Stimulated activated CD8-positive, alpha-beta memory T cell treated with anti-CD3 and anti-CD28 coated beads, Interleukin-15, amount 100 ng/mL, for 1 hour (primary cell): ENCODE measurements around the gene FAM72A.
"Not testable (repeated sequence)": the region's sequence is repeated elsewhere in the genome, so short reads cannot be mapped to it uniquely, and the experiment has no call there.

Source experiments
- DNase-seq: peaks from one replicate; pipeline ENCODE4 v3.0.0-alpha.2; 2020; ENCODE audit warnings: low read depth

The FAM72A gene

DNA sequence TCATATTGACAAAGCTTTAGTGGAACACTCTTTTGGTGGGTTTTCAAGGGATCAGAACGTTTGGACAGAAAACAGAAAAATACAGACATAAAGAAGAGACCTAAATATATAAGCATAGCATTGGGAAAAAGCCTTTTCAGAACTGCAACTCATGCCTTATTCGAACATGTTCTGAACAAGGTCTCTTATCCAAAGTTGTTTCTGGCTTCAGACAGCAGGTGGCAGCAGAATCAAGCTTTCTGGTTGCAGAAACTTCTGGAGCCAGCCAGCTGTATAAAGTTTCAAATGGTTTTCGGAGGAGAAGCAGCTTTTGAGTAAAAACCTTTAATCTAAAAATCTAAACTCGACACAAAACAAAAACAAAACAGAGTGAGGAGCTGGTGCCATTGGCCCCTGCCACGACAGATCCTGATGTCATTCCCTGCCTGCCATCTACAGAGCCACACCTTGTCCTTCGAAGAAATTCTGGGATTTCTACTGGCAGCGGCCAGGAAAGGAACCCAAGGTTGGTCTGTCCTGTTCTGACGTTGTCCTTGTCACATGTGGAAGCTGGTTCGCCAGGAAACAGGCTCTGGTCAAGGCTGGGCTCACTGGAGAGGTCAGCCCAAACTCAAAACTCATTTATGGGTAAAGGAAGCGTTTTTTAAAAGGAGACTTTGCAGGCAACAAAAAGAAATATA lies 35.1 kb downstream of the FAM72A start:
- not testable (repeated sequence) for DNase-seq

- DNase-seq: no peak
These were observed 56.8 kb downstream of the FAM72A start for GRCh38 chr1:206145771-206146290.

- no peak for DNase-seq
These were observed 58.0 kb downstream of the FAM72A start for GRCh38 chr1:206144605-206145004.

DNA sequence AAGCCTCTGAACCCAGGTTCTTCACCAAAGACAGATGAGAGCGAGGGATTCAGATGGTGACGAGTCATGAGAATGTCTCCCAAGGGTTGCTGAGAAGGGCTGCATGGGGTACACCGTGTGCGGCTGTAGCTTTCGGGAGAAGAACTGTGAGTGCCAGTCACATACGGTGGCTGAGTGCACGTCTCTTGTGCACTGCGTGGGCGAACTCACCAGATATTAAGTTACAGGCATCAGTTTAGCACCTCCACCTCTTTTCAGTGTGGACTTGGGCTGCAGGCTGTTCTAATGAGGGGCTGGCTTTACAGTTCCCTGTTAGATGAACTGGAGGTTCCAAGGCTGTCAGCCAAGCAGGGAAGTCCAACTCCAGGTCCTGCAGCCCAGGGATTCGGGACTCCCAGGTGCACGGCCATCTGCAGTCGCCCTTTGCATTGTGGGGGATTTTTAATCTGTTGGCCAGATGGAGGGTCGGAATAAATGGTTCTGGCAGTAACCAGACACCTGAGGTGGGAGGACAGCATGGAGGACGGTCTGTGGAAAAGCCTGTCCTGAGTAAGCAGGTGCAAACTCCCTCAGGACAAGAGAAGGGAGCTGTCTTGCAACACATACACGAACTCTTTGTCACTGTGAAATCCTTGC lies 59.0 kb downstream of the FAM72A start:
- no peak for DNase-seq

DNA sequence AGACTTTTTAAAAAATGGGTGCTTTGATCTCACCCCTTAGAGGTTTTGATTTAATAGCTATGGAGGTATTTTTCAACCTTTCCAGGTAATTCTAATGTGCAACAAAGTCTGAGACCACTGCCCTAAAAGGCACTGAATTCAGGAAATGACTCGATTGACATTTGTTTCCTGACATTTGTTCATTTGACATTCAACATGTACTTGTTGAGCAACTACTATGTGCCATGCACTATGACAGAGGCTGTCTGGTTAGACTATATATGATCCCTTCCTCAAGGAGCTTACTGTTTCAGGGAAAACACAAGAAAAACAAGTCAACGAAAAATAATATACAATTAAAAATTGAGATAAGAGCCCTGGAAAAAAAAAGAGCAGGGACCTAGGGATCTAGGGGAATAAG lies 59.9 kb downstream of the FAM72A start:
- DNase-seq: no peak

GRCh38 chr1:206142011-206142410 lies 60.6 kb downstream of the FAM72A start:
- no peak for DNase-seq

- no peak for DNase-seq
These were observed 66.4 kb downstream of the FAM72A start for GRCh38 chr1:206136241-206136640.
